ENCODE results near the gene CENPP. TPM values are rescaled to one million over a fixed set of nuclear protein-coding genes. Genes with fewer than 3 reads are reported as not detected.
A peak's percentile ranks its signal among the peaks of the same experiment; 100 is the strongest.

Gene CENPP
- polyA plus RNA-seq, 10 donors: 4.3 to 7.8 (median 5.0) TPM

GRCh38 chr9:92476962-92477361, 151.2 kb downstream of the CENPP start:
- DNase-seq: no peak

DNA sequence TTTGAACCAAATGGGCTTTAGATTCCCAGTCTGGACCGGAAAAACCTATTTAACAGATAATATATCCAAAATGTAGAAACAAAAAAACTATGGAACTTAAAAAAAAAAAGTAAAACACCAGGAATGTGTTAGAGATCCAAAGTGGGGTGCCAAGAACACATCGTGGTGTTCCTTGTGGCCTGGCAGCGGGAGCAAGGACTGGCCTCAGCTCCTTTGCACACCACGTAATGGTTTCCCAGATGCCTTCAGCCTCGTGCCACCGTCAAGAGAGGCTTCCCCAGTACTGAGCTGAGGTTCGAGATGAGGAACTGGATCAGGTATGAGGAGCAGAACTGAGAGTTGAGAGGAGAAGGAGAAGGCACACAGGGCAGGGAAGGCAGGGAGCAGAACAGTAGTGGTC, 153.0 kb downstream of the CENPP start:
- DNase-seq: no peak

DNA sequence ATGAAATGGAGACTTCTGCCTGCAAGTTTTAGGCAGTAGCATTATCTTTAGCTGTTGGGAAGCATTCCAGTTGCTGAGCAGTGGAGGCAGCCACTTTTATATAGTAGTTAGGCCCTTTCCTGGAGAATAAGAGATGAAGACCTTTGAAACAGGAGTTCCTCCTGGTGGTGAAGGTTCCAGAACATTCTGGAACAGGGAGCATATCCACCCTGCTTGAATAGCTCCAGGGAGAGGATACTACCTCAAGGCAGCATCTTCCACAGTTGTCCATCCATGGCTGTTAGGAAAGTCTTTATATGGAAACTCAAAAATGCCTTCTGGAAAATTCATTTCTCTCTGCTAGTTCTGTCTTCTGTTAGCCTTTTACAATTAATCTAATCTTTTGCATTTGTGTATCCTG, 153.6 kb downstream of the CENPP start:
- peak in 1 of 3 donors; percentile 53 for DNase-seq

GRCh38 chr9:92480291-92480771, 154.6 kb downstream of the CENPP start:
- peak in 2 of 3 donors; percentile 57 to 81 for DNase-seq

DNA sequence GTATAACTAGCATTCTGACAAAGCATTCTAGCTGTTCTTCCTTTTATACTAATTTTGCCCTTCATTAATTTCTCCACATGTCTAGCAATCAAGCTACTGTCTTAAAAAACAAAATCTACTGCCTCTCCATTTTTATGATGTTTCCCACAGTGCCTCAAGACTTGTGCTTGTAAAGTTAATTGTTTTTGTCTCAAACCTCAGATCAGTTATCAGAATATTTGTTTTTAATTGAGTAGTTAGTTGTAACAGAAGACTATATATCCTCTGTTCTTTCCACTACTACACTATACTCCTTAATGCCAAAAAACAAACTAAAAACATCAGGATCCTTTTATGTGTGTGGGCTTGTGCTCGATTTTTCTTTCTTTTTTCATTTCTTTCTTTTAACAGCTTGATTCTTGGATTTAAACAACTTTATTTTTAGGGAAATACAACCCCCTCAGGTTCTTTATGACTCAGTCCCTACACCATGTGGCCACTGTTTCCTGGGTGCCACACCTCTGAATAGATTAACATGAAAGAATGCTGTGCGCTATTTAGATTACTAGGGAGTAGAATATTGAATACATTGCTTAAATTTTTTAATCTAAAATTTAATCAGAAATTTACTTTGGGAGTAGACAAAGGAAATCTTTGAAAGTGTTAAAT, 155.4 kb downstream of the CENPP start:
- DNase-seq: peak in 1 of 3 donors; percentile 73

- peak; percentile 88 to 95 (median 93) for DNase-seq
Observed at GRCh38 chr9:92482329-92482728, 156.6 kb downstream of the CENPP start, which contains the start of gene ASPN. Gene ASPN, minus strand, starts transcription at chr9:92482506.

GRCh38 chr9:92482805-92483204, 157.1 kb downstream of the CENPP start:
- DNase-seq: no peak

DNA sequence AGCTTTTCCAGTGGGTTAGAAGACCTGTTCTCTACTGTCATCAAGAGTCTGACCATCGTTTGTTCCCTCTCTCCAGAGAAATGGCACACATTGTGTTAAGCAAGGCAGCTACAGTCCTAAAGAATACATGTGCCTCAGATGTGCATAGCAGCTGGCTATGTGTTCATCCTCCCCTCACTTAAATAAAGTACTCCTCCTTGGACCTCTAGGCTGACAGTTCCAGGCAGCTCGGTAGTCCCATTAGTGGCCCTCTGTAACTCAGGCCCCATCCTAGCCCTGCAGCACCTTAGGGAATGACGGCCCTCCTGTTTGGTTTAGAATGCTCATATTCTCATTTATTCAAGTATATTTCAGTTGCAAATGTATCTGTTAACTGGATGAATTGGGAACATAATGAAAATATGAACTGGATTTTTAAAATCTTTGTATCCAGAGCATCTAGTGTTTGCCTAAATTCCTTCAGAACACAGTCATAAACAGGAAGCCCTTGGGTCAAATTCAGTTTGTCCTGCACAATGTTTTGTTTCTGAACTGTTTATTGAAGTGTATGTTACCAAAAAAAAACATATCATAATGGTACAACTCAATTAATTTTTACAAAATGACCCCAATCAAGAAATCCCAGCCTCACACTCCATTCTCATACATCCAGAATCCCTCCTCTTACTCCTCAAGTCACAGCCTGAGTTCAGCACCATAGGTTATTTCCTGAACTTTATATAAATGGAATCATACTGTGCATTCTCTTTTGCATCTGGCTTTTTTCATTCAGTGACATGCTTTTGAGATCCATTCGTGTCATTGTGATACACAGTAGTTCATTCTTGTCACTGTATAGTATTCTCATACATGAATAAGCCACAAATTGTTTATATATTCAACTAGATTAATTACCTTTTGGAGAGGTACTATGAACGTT, 158.1 kb downstream of the CENPP start:
- peak in 1 of 3 donors; percentile 72 for DNase-seq

DNA sequence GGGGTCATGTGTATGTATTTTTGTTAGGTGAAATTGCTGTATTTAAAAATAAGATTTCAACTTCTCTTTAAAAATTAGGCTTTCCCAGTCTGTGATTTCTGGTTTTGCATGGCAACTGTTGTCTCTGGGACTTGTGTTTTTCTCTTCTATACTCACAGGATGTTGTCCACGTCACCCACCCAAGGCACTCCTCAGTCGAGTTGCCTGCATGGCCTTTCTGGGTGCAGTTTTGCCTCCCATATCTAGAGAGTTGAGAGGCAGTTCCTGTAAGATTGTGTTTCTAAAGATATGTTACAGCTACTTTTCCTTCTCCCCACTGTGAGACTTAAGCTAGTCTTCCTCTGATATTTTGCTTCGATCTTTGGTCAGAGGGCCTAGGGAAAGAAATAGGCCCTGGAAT, 158.8 kb downstream of the CENPP start:
- no peak for DNase-seq

GRCh38 chr9:92486371-92486770, 160.6 kb downstream of the CENPP start:
- DNase-seq: no peak

GRCh38 chr9:92488681-92489550, 163.2 kb downstream of the CENPP start:
- DNase-seq: peak in 2 of 3 donors; percentile 55 to 76

- DNase-seq: no peak
Observed at GRCh38 chr9:92492781-92493401, 167.1 kb downstream of the CENPP start.

DNA sequence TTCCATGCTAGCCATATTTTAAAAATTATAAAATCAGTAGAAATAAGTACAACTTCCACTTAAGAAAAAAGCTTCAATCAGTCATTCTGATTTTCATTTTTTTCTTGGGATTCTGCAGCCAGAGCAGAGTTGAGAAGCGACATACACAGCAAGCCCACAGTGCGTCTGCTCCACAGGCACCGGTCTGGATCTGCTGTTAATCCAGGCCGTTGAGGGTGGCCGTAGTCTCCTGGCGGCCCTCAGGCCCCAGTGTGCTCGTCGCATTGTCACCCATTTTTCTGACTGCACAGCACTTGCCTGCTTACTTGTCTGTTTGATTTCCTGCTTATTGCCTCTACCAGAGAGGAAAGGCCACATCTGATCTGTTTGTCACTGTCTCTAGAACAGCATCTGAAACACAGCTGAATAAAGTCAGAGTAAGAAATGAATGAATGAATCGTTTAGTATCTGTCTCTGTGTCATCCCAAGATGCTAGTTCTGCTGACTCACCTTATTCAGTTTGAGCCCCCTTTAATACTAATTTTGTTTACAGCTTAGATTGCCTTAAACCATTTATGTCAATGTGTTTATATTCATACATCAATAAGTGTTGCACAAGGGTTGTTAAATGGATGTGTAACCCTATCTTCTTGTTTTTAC, 168.1 kb downstream of the CENPP start:
- peak in 1 of 3 donors; percentile 67 for DNase-seq

DNA sequence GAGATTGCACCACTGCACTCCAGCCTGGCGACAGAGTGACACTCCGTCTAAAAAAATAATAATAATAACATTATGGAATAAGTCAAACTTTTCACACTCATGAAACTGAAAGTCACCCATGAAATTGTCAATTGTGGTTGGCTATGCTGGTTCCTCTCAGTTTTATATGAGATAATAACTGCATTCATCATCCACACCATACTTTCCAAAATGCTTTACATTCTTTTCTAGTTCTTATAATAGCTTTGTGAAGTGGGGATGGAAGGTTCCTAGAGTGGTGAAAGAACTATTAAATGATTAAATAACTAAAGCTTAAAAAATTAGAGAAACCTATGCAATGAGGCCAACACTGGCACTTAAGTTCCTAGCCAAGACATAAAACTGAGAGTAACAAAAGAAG, 169.1 kb downstream of the CENPP start:
- no peak for DNase-seq

GRCh38 chr9:92496396-92497176, 170.8 kb downstream of the CENPP start:
- peak; percentile 55 to 82 (median 68) for DNase-seq

DNA sequence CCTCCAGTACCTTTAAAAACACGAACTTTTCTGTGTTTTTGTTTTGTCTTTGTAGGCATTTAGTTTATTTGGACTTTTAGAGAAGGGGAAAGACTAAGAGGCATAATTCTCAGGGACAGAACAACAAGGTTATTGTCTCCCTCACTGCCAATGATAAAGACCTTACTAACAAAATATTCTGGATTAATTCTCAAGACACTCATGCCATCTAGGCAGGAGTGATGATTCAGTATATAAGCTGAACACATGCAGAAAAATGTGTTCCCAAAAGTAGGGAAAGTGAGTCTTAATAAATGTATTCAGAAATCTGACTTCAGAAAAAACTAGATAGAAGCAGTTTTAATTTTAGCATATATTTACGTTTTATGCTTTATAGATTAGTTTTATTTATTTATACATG, 173.9 kb downstream of the CENPP start:
- DNase-seq: no peak

GRCh38 chr9:92500725-92501124, 175.0 kb downstream of the CENPP start:
- no peak for DNase-seq

GRCh38 chr9:92501671-92502393, 176.1 kb downstream of the CENPP start:
- peak; percentile 68 to 84 (median 74) for DNase-seq

DNA sequence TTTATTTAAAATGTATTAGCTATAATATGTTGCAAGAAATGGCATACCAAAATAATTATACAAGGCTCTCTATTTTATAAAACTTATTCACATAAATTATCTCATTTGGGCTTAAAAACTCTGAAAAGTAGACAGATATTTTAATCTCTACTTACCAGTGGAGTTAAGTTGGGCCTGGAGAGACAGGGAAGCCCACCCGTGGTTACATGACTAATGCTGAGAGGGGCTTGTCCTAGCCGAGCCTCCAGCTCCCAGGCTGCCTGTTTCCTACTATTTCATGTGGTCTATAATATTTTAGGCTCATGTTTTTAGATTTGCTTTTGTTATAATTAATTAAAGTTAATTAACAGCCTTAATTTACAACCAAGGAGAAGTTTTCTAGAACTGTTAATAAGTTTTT, 177.4 kb downstream of the CENPP start:
- DNase-seq: no peak

Measured in muscle of back (tissue), 11 donors.